ENCODE data around the gene PIGK. TPM values are rescaled to one million over a fixed set of nuclear protein-coding genes. Genes with fewer than 3 reads are reported as not detected.

Gene PIGK
- total and polyA plus RNA-seq, 2 of the 4 experiments (the other 2 are of a cell fraction): 15.6 to 21.2 TPM

DNA sequence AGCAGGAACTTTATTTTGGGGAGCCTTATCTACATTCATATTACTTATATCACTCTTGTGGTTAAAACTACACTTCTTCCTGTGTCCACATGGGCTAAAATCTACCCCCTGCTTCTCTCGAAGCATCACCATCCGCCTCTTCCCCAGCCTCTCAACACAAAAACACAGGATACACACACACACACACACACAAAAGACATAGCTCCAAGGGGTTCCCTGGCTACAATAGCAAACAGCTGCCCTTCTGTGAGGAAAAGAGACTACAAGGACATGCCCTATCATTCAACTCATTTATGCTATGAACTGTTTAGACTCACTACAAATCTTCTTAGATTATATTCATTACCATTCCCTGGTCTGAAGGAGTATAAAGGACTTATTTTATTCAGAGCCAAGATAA lies 155.0 kb downstream of the PIGK start:
- Histone ChIP-seq H3K27me3 (ENCODE audit: control insufficient read depth, insufficient read depth, low read length) (no peaks in the 10 kb centered on the region; the same call in 1 of the 2 replicates), H4K5ac (ENCODE audit: low read depth, low read length) (no peak overlapping the region), H3K4me2 (ENCODE audit: low read depth, low read length) (no peak overlapping the region), H3K36me3 (ENCODE audit: control insufficient read depth, insufficient read depth, low read length) (no peaks in the 10 kb centered on the region), H3K27ac (ENCODE audit: insufficient read depth, low read length) (no peak overlapping the region), H2BK20ac (ENCODE audit: low read depth, low read length) (no peak overlapping the region), H2AK9ac (replicated peaks; ENCODE audit: low read depth, low read length, poor library complexity) (no peak overlapping the region), H4K8ac (ENCODE audit: low read depth in 2 of 2, low read length in 2 of 2) (no peak overlapping the region), H3K79me1 (ENCODE audit: low read depth in 1 of 2, low read length in 2 of 2) (no peaks in the 10 kb centered on the region), H3K18ac (ENCODE audit: low read depth, low read length) (no peak overlapping the region), H3K4me1 (ENCODE audit: control insufficient read depth, insufficient read depth, low read length) (no peaks in the 10 kb centered on the region), H2BK15ac (ENCODE audit: low read depth, low read length) (no peak overlapping the region), H3K4ac (ENCODE audit: low read depth, low read length) (no peak overlapping the region), H2AFZ (replicated peaks; ENCODE audit: low read length, poor library complexity) (no peak overlapping the region), H2BK5ac (ENCODE audit: low read depth, low read length, poor library complexity, severe bottlenecking) (no peak overlapping the region), H3K9me3 (ENCODE audit: control insufficient read depth, insufficient read depth, low read length) (no peaks in the 10 kb centered on the region), H3K9ac (ENCODE audit: low read depth, low read length) (no peak overlapping the region), H4K91ac (ENCODE audit: insufficient read depth, low read depth, low read length) (no peak overlapping the region), H3K9me1 (ENCODE audit: insufficient read depth, low read length) (no peaks in the 10 kb centered on the region; the same call in 1 of the 2 replicates), H3K56ac (ENCODE audit: extremely low read depth, insufficient read depth, low read length) (no peak overlapping the region), H3K4me3 (ENCODE audit: insufficient read depth, low read depth, low read length) (no peak overlapping the region), H3K23ac (ENCODE audit: low read depth, low read length) (no peak overlapping the region), H4K20me1 (ENCODE audit: insufficient read depth, low read length) (no peaks in the 10 kb centered on the region), H3K14ac (replicated peaks; ENCODE audit: low read depth, low read length) (no peak overlapping the region), H2BK120ac (ENCODE audit: low read depth, low read length) (no peak overlapping the region), H2AK5ac (ENCODE audit: low read depth, low read length) (no peak overlapping the region)
- in situ Hi-C loops (cut with MboI; ENCODE audit: low sequenced_read_pairs) (no loop called here), dilution Hi-C loops (cut with HindIII; ENCODE audit: low sequenced_read_pairs, unreplicated experiment) (no loop called here), intact Hi-C loops (cut with micrococcal nuclease) (no loop called here)
- POLR2A ChIA-PET (ENCODE audit: unreplicated experiment): no interaction called here
- ATAC-seq (ENCODE audit: low read depth): no peak
- TF ChIP-seq SMC3 (IDR thresholded peaks at IDR 0.05; ENCODE audit: low read depth, low read length) (no peak), RFX5 (IDR thresholded peaks at IDR 0.05; ENCODE audit: low read depth, low read length) (no peak), CTCF (conservative IDR thresholded peaks at IDR 0.05; ENCODE audit: low read depth, low read length) (no peak)
- 42% methylated on average over 2 of the region's 2 CpGs; no CpG with 5 or more reads in 1 of the 2 experiments for WGBS, 2 experiments (ENCODE audit: extremely low coverage in 2 of 2, insufficient read length in 1 of 2)
- BruUV-seq (replicated peaks): no TSS peak
- DNase-seq: no peak
- CTCF ChIA-PET: no interaction called here

All from IMR-90 (cell line).